SH-SY5Y (cell line): Measurements from ENCODE around the gene LPIN2.

ENCODE experiments used
- GATA2 ChIP-seq: IDR thresholded peaks from 2 replicates; pipeline ENCODE4 v1.6.1; 2011; ENCODE audit warnings: mild to moderate bottlenecking, low read depth, low read length
- GATA3 ChIP-seq: IDR thresholded peaks from 2 replicates; pipeline ENCODE4 v1.6.1; 2011; ENCODE audit warnings: low read depth, mild to moderate bottlenecking, low read length, moderate library complexity

Gene LPIN2

GRCh38 chr18:3052411-3052758, 39.4 kb upstream of the LPIN2 start:
- TF ChIP-seq GATA2 (no peak), GATA3 (no peak)

DNA sequence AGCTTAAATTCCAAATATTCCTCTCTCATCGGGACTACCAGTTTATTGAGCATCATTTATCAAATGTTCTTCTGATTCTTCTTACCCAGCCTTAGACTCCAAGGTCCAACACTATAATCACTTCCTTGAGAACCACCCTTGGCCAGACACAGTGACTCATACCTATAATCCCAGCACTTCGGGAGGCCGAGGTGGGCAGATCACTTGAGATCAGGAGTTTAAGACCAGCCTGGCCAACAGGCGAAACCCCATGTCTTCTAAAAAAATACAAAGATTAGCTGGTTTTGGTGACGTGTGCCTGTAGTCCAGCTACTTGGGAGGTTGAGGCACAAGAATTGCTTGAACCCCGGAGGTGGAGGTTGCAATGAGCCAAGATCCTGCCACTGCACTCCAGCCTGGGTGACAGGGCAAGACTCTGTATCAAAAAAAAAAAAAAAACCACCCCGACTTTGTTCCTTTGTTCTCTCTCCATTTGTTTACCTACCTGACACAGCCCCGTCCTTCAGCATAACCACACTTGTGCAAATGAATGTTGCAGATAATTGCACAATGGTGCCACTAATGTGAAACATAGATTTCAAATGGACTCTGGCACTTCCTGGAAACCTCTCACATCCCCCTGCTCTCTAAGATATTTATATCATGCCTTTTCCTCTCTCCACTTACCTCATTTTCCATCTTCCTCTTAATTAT, 38.9 kb upstream of the LPIN2 start:
- TF ChIP-seq GATA3 (no peak), GATA2 (no peak)

GRCh38 chr18:3048820-3049349, 35.9 kb upstream of the LPIN2 start:
- TF ChIP-seq GATA2: no peak

- TF ChIP-seq GATA2 (no peak), GATA3 (no peak)
Measured at GRCh38 chr18:3048121-3048520, 35.2 kb upstream of the LPIN2 start.

DNA sequence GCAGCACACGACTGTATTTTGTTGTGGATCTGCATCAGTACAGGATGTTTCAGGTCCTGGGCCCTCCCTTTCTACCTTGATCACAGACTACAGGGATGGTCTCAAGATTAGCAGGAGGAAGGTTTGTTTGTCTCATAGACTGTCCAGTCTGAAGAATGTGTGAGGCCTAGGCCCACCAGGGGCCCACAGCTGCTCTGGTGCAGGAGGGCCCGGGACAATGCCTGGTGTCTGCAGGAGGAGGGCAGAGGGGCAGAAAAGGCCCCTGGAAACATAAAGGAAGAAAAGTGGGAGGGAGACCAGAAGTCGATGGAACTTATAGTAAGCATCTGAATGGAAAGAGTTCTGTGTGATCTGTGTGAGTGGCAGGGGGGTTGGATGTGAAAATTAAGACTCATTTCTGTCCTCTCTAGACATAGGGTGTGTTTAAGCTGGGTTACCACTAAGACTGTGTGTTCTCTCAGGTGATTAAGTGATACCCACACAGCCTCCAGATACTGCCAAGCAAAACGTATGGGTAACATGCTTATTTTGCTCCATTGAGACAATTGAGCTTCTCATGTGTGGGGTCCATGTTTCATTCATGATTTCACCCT, 33.4 kb upstream of the LPIN2 start:
- TF ChIP-seq GATA3 (no peak), GATA2 (no peak)

DNA sequence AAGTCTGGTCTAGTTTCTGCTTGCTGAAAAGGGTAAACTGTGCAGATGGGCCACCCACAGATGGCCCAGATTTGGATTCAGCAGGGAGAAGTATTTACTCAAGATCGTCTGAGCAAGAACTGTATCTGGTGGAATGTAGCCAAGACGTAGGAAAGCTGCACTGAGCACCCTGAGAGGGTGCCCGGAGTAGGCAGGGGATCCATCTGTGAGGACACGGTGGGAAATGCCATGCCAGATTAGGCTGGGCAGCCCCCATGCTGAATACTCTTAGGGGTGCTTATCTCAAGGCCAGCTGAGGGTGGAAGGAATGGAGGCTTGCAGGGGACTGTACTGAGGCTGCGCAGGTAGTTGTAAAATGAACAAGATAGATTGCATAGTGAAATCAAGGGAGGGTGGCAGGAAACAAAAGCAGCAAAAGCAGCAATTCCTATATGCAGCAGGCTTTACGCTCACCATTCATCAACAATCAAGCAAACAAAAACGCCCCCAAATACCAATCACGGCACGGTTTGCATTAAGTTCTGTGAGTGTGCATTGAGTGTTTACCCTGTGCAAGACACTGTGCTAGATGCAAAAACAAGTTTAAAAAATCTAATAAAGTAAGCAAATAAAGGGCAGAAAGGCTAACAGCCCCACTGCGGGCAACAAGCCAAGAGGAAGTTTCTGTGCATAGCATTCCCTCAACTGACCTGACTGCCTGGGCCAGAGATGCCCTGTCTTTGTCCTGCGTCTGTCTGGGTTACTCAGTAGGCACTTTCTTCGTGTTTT, 32.2 kb upstream of the LPIN2 start:
- no peak for TF ChIP-seq GATA2
- no peak for TF ChIP-seq GATA3

DNA sequence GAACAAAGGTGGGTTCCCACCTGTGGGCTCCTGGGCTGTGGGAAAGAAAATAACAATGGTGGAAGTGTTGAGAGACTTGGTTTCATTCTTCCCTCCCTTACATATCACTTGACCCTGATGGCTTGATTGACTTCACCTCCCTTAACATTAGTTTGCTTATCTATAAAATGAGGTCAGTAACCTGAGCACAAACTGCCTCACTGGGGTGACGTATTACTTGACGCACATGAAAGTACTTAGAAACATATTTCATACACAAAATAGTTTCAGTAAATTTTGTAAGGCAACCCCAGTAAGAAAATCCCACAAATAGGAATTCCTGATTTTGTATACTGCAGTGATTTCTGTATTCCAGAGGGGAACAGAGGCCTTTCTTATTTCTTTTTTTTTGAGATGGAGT, 29.4 kb upstream of the LPIN2 start:
- TF ChIP-seq GATA3 (no peak), GATA2 (no peak)

DNA sequence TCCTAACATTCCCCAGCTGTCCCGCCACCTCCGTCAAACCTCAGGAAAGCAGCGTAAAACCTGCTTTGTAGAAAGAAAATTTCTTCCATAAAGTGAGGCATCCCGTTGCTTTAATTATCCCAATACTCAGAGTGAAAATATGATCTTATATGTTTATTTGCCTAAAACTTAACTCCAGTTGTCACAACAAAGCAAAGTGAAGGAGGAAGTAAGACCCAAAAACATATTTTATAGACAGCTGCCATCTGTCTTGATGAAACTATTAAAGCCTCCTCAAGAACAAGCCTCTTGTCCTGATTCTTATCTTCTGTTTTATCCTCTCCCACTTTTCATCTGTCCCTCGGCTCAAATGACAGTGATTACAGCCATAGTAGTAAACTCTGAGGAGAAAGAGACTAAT, 28.9 kb upstream of the LPIN2 start:
- no peak for TF ChIP-seq GATA3
- TF ChIP-seq GATA2: no peak

GRCh38 chr18:3040881-3041280, 27.9 kb upstream of the LPIN2 start:
- TF ChIP-seq GATA3: no peak
- no peak for TF ChIP-seq GATA2

DNA sequence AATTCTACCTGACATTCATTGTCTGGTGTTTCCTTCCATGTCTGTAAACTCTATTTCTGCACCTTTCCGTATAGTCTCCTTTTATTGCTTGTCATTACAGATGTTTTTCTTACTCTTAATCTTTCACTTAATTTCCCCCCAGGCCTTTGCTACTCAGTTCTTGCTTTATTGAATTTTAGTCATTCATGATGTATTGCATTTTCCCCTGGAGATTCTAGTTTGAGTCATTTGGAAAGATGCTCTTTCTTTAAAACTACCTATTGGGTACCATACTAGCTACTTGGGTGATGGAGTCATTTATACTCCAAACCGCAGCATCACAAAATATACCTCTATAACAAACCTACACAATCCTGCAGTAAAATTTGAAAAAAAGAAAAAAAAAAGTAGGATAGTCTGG, 27.2 kb upstream of the LPIN2 start:
- TF ChIP-seq GATA2: no peak
- no peak for TF ChIP-seq GATA3

- no peak for TF ChIP-seq GATA2
- TF ChIP-seq GATA3: no peak
Measured at GRCh38 chr18:3037423-3037915, 24.5 kb upstream of the LPIN2 start.

GRCh38 chr18:3036108-3036507, 23.2 kb upstream of the LPIN2 start:
- TF ChIP-seq GATA3 (no peak), GATA2 (no peak)

DNA sequence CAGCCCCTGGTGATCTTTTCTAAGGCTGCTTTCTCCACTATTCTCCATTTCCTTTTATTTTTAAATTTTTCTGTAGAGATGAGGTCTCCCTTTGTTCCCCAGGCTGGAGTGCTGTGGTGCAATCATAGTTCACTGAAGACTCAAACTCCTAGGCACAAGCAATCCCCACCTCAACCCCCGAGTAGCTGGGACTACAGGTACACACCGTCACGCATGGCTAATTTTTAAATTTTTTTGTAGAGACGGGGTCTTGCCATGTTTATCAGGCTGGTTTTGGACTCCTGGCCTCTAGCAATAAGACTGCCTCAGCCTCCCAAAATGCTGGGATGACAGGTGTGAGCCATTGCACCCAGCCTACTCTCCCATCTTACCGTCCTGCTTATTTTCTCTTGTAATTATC, 22.7 kb upstream of the LPIN2 start:
- TF ChIP-seq GATA2 (no peak), GATA3 (no peak)

DNA sequence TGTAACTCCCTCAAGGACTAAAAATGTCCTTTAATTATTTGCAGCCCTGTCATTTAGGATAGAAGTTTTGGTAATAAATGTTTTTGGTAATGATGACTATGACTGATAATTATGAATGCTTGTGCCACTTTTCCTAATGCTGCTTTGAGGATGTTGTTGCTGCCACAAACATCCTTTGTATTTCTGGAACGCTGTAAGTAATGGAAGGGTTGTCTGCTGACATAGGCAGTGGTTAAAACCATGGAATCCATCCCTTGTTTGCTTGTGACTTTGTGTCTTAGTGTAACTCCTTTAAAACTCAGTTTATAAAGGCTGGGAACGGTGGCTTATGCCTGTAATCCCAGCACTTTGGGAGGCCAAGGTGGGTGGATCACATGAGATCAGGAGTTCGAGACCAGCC, 19.8 kb upstream of the LPIN2 start:
- no peak for TF ChIP-seq GATA2
- no peak for TF ChIP-seq GATA3

GRCh38 chr18:3029215-3029952, 16.4 kb upstream of the LPIN2 start:
- TF ChIP-seq GATA2 (no peak), GATA3 (no peak)
